DMS114 treated with DMSO at 0.1 percent for 48 hours (cell line): ENCODE measurements around the gene TRIM16.
"Not testable (repeated sequence)": the region's sequence is repeated elsewhere in the genome, so short reads cannot be mapped to it uniquely, and the experiment has no call there.

Source experiments
- DNase-seq: peaks from one replicate; lab custom pipeline; 2025; ENCODE audit not compliant: unreplicated experiment; lab: John Stamatoyannopoulos, UW

Gene TRIM16

DNA sequence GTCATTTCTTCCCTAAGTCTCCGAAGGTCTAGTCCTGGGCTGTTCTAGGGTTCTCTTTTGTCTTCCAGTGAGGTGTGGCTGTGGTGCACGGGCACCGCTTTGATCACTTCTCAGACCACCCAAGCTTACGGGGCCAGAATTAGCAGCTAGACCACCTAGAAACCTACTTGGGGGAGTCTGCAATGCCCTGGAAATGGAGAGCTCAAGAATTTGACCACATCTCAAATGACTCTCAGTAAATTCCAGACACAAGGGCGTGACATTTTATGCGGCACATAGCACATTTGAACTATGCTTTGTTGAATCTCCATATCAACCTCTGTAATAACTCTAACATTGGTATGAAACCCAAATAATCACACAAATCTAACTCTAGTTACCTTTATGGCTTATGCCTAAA, 24.9 kb downstream of the TRIM16 start:
- DNase-seq: no peak

- DNase-seq: no peak
Observed at GRCh38 chr17:15658296-15658695, 25.8 kb downstream of the TRIM16 start.

GRCh38 chr17:15657868-15658267, 26.2 kb downstream of the TRIM16 start:
- DNase-seq: no peak

DNA sequence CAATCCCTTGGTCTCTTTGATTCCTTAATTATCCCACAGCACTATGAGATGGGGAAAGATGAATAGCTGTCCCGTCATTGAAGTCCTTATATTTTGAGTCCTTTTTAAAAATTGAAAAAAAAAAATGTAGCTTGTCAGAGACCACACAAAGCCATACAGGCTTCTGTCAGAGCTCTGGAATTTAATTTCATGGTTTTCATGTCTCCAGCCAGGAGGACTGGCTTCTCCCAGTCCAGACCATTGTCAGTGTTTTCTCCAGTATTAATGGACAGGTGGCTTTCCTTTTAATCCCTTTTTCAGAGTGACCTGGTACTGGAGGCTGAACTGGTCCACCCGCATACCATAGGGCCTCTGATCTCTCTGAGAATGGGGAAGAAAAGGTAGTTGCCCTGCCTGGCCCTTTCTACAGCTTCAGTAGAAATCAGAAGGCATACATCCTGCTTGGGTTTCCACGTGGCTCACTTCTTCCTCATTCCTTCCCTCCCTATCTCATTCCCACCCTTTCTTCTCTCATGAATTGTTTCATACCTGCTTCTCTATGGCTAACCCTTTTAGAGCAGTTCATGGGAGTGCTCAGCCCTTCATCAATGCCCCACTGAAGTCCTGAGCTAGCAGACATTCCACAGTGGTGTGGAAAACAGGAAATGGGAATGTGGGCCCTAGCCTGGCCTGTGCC, 29.1 kb downstream of the TRIM16 start:
- DNase-seq: no peak

DNA sequence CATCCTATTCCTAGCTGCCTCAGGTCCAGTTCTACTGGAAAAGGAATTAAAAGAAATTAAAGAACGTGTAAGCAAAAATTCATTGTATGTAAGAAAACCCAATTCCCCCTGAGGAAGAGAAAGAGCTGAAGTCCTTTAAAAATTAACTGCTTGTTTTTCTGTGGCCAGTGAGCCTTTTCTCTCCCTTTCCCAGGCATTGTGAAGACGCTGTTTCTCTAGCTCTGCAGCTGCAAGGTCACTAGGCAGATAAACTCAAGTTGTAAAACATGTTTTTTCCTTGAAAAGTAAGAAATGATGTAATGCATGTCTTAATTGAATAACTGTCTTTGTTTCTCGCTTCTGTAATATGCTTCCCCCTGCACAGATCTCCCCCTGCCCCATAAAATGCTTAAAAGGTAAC, 29.7 kb downstream of the TRIM16 start:
- DNase-seq: not testable (repeated sequence)

DNA sequence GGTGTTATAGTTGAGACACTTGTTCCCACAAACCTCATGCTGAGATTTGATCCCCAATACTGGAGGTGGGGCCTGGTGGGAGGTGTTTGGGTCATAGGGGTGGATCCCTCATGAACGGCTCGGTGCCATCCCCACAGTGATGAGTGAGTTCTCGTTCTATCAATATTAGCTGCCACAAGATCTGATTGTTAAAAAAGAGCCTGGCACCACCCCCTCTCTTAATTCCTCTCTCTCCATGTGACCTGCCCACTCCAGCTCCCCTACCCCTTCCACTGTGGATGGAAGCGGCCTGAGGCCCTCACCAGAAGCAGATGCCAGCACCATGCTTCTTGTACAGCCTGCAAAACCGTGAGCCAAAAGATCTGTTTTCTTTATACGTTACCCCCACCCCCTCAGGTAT, 31.2 kb downstream of the TRIM16 start:
- no peak for DNase-seq

DNA sequence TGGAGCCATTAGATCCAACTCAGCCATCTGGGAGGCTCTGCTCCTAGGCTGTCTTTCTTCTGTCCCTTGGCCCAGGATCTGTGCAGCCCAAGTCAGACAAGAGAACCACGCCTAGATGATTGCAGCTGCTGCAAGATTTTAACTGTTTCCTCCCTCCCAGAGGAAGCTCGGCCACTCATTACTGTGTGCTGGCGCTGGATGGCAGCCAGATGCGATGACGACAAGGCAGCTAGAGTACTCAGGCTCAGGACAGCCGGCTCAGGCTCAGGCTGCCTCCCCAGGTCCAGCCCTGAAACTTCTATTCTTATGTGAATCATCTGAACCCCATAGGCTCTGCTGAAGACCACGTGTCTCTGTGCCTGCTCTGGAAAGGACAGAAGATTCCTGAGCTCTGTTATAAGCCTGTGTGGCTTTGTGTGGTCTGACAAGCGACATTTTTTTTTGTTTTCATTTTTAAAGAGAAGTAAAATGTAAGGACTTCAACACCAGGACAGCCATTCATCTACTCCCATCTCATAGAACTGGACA, 32.5 kb downstream of the TRIM16 start:
- no peak for DNase-seq

DNA sequence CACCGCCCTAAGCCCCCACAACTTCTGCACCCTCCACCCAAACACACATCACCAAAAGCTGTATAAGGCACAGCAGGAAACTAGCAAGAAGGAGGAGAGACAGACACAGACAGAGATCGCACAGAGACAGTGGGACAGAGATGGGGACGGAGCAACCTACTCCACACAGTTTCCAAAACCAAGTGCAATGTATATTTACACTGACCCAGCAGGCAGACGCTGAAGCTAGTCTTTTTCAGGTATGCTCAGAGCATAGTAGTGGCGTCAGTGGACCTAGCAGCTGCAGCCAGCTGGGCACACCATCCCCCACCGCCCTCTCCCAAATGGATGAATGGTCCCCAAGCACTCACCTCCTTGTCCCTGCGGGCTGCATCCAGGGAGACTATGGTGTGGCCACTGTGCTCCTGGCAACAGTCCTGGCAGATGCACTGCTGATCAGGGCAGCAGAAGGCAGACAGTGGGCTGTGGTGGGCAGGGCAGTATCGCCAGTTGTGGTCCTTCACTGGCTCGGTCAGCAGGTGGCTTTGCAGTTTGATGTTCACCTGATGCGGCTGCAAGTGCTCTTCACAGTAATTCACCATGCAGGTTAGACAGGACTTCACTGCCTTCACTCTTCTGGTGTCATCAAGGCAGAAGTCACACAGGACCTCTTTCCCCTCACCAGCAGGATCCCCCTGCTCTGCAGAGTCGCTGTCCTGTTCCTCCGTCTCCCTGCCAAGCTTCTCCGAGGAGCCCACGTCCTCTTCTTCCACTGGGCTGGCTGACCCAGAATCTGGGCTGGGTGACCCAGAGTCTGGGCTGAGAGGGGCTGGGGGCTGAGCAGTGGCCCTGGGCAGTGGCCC, 33.1 kb downstream of the TRIM16 start:
- no peak for DNase-seq

GRCh38 chr17:15649861-15650421, 34.2 kb downstream of the TRIM16 start:
- DNase-seq: no peak

GRCh38 chr17:15648386-15648785, 35.7 kb downstream of the TRIM16 start:
- no peak for DNase-seq

- not testable (repeated sequence) for DNase-seq
Observed at GRCh38 chr17:15645942-15646312, 38.2 kb downstream of the TRIM16 start.

DNA sequence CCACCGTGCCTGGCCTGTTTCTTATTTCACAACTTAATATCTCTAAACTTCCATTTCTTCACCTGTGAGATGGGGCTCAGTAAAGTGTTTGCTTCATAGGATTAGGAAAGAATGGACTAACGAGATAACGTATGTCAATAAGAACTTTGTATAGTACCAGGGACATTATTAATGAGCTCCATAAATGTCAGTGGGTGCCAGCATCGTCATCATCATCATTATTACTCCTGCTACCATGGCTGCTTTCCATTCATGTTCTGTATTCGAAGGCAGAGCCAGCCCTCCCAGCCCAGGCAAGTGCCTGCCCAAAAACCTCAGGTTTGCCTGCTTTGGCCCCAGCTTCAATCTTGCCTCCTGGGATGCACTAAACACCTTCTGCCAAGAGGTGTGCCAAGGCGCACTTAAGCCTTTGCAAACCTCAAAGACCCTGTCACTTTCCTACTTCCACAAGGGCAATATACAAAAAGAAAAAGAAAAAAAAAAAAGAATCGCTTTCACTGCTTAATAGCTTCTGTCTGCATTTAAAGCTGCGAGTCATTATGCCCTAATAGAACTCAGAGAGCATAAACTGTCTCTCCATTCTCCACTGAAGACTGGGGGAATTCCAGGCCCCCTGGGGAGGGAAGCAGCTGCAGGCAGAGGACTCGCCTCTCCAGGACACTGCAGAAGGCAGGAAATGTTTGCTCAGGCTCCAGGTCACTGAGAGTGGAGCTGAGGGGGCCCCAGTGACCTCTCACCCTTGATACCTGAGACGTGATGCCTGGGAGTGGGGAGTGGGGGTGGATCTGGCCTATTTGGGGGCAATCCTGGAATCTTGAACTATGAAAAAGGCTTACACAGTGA, 38.8 kb downstream of the TRIM16 start:
- DNase-seq: not testable (repeated sequence)

- DNase-seq: not testable (repeated sequence)
Observed at GRCh38 chr17:15642505-15643251, 41.4 kb downstream of the TRIM16 start.

- not testable (repeated sequence) for DNase-seq
Observed at GRCh38 chr17:15642014-15642413, 42.1 kb downstream of the TRIM16 start.

- DNase-seq: not testable (repeated sequence)
Observed at GRCh38 chr17:15630930-15631453, 53.1 kb downstream of the TRIM16 start.

GRCh38 chr17:15629991-15630390, 54.1 kb downstream of the TRIM16 start:
- not testable (repeated sequence) for DNase-seq

DNA sequence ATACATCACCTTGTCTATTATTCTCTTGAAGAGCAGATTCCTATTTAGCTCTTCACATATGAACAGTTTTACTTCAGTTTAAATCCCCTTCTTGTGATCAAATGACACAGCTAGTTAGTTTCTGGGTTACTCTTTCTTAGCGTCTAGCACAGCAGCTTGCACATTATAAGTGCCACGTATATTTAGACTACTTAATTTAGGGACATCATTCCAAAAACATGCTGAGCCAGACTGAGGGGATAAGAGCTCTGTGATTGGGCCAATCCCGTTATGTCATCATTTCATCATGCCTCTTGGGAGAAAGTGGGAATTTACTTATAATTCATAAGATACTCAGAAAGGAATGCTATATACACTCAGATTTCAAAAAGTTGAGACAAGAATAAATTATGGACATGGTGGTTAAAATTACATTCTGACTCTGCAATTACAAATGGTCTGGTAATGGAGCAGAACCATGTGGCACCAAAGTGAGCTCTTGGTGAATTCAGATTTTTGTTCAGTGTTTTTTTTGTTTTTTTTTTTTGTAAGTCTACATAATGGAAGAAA, 60.4 kb downstream of the TRIM16 start:
- DNase-seq: not testable (repeated sequence)

GRCh38 chr17:15623255-15623654, 60.9 kb downstream of the TRIM16 start:
- DNase-seq: not testable (repeated sequence)

GRCh38 chr17:15622124-15622523, 62.0 kb downstream of the TRIM16 start:
- not testable (repeated sequence) for DNase-seq
